ENCODE measurements around the gene HTR3C.

Gene HTR3C

GRCh38 chr3:184008161-184008560 is 44.7 kb upstream of the HTR3C start (continued):
- TF ChIP-seq, protein P1, sequence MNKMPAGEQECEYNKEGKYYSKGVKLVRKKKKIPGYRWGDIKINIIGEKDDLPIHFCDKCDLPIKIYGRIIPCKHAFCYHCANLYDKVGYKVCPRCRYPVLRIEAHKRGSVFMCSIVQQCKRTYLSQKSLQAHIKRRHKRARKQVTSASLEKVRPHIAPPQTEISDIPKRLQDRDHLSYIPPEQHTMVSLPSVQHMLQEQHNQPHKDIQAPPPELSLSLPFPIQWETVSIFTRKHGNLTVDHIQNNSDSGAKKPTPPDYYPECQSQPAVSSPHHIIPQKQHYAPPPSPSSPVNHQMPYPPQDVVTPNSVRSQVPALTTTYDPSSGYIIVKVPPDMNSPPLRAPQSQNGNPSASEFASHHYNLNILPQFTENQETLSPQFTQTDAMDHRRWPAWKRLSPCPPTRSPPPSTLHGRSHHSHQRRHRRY (tag by site-specific recombination; IDR thresholded peaks at IDR 0.05) = no peak
- TF ChIP-seq YY2 (tag by site-specific recombination; IDR thresholded peaks at IDR 0.05) (no peak), GLI2 (tag by site-specific recombination; IDR thresholded peaks at IDR 0.05; ENCODE audit: borderline replicate concordance, low read depth) (no peak), ZNF791 (tag by site-specific recombination; IDR thresholded peaks at IDR 0.05) (no peak), ZNF530 (tag by site-specific recombination; IDR thresholded peaks at IDR 0.05; ENCODE audit: low read depth) (no peak), ZNF571 (tag by site-specific recombination; IDR thresholded peaks at IDR 0.05) (no peak)

- Histone ChIP-seq H3K4me1 (ENCODE audit: control insufficient read depth, insufficient read depth, low read length) (peaks cover under 1% of the 10 kb centered on the region; the same call in 1 of the 2 replicates), H3K27ac (ENCODE audit: extremely low read depth, low read depth, low read length) (no peak overlapping the region), H3K4me3 (ENCODE audit: low read depth, low read length) (no peak overlapping the region), H3K36me3 (ENCODE audit: control insufficient read depth in 2 of 2, insufficient read depth in 1 of 2, low read length in 2 of 2) (peaks cover 3 to 48% of the 10 kb centered on the region in 2 experiments), H3K9me3 (ENCODE audit: control insufficient read depth, insufficient read depth, low read depth, low read length) (no peaks in the 10 kb centered on the region)
- CTCF ChIA-PET = no interaction called here
- POLR2A ChIA-PET = no interaction called here
- TF ChIP-seq ZNF366 (tag by site-specific recombination; conservative IDR thresholded peaks at IDR 0.05) (no peak), ZNF600 (tag by site-specific recombination; IDR thresholded peaks at IDR 0.05) (no peak), SALL2 (tag by site-specific recombination; IDR thresholded peaks at IDR 0.05; ENCODE audit: borderline replicate concordance) (no peak), YY1 (tag by site-specific recombination; IDR thresholded peaks at IDR 0.05) (no peak), ZNF175 (tag by site-specific recombination; IDR thresholded peaks at IDR 0.05) (no peak), BCL11B (tag by site-specific recombination; IDR thresholded peaks at IDR 0.05; ENCODE audit: low read depth) (no peak), ZNF747 (tag by site-specific recombination; IDR thresholded peaks at IDR 0.05) (no peak), ZNF19 (tag by site-specific recombination; IDR thresholded peaks at IDR 0.05; ENCODE audit: low read depth) (no peak), HOXD13 (CRISPR knock-in tag; IDR thresholded peaks at IDR 0.05; ENCODE audit: borderline replicate concordance) (no peak)
These were observed 41.5 kb upstream of the HTR3C start for GRCh38 chr3:184011230-184011876.

DNA sequence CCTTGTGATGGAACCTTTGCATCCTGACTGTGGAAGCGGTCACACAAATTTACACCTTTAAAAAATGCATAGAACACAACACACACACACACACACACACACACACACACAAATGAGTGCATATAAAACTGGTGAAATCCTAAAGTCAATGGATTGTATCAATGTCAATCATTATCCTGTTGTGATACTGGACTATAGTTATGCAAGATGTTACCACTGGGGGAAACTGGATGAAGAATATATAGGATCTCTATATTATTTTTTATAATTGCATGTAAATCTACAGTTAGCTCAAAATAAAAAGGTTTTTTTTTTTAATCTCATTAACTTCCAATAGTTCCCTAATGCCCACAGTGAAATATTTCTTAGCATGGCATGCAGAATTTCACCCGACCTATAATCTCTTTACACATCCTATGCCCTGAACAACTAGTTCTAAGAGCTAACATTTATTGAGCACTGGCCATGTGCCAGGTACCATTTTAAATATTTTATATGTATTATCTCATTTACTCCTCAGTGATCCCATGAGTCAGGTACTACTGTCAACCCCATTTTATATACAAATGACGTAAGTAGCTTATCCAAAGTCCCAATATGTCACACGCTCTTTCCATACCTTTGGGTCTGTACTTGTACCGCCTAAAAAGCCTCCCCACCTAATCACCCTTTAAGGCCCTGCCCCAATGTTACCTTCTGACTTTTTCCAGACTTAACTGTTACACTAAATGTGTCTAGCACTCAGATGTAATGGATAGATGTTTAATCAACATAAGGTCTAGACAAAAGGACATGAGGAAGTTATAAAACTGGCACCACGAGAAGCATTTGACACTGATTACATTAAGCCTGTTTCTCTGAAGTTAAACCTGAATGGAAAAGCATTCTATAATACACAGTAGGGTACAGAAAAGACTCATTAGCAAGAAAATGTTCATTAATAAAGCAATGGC is 40.6 kb upstream of the HTR3C start:
- no peaks in the 10 kb centered on the region for H3K9me3 ChIP-seq (ENCODE audit: control insufficient read depth, insufficient read depth, low read depth, low read length)
- peaks cover 3 to 48% of the 10 kb centered on the region in 2 experiments for H3K36me3 ChIP-seq (ENCODE audit: control insufficient read depth in 2 of 2, insufficient read depth in 1 of 2, low read length in 2 of 2)
- TF ChIP-seq ZNF785 (tag by site-specific recombination; IDR thresholded peaks at IDR 0.05) (no peak), ZNF777 (tag by site-specific recombination; IDR thresholded peaks at IDR 0.05; ENCODE audit: borderline replicate concordance) (no peak), GLIS1 (tag by site-specific recombination; IDR thresholded peaks at IDR 0.05) (no peak), ZNF2 (tag by site-specific recombination; IDR thresholded peaks at IDR 0.05) (no peak), ZNF366 (tag by site-specific recombination; conservative IDR thresholded peaks at IDR 0.05) (no peak), PATZ1 (tag by site-specific recombination; IDR thresholded peaks at IDR 0.05) (no peak), ZNF529 (tag by site-specific recombination; IDR thresholded peaks at IDR 0.05; ENCODE audit: insufficient replicate concordance) (peak; percentile 99)
- H3K4me3 ChIP-seq (ENCODE audit: low read depth, low read length) = no peak overlapping the region
- no peaks in the 10 kb centered on the region for H3K4me1 ChIP-seq (ENCODE audit: control insufficient read depth, insufficient read depth, low read length)
- ChIA-PET POLR2A (no interaction called here), CTCF (interaction anchor here (0.6 to 0.8 kb wide), 2 partner anchors 18 to 359 kb away, joined by 3 to 4 read pairs; no protein-coding TSS in a partner anchor)
- no peak overlapping the region for H3K27ac ChIP-seq (ENCODE audit: extremely low read depth, low read depth, low read length)

All from HEK293 (cell line).